HG03103 (cell line): ENCODE measurements around the gene SNX1.

Experiments used
- ATAC-seq: cut with Tn5 transposase; IDR thresholded peaks from one replicate; pipeline ENCODE4 v1.9.1; 2021; ENCODE audit warnings: low read depth; ENCODE audit not compliant: unreplicated experiment

The SNX1 gene

GRCh38 chr15:64144192-64144564 is 48.4 kb downstream of the SNX1 start:
- ATAC-seq, result no peak

GRCh38 chr15:64144565-64145281 is 48.9 kb downstream of the SNX1 start:
- ATAC-seq, result no peak

DNA sequence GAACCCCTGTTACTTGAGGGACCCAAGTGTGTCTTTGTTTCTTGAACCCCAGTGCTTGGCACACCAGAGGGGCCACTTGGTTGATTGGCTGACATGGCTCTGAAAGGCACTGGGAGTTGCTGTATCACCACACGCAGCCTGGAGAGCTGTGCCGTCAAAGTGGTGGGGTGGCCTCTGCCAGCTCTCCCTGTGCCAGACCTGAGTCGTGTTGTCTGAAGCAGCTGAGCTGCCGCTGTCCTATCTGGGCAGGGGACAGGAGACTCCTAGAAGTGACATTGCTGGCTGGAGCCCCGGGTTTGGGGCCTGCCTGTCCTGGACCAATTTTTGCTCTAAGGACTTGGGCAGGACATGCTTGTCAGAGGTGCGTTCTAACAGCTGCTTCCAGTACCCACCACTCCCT is 50.3 kb downstream of the SNX1 start:
- no peak for ATAC-seq

DNA sequence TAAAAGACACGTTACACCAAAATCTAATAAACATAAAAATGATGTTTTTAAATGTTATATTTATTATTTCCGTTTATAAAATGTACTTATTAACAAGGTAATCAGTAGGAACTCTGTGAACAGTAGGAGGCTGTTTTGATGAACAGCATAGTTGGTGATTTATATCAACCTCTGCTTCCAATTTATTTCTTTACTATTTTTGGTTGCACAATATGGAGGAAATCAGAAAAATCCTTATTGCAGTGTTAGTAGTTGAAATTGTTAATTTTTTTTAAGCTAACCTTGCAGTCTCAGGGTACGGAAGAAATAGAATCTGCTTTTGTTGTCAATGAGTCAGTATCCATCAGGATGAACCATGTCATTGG is 50.7 kb downstream of the SNX1 start:
- ATAC-seq, result no peak

DNA sequence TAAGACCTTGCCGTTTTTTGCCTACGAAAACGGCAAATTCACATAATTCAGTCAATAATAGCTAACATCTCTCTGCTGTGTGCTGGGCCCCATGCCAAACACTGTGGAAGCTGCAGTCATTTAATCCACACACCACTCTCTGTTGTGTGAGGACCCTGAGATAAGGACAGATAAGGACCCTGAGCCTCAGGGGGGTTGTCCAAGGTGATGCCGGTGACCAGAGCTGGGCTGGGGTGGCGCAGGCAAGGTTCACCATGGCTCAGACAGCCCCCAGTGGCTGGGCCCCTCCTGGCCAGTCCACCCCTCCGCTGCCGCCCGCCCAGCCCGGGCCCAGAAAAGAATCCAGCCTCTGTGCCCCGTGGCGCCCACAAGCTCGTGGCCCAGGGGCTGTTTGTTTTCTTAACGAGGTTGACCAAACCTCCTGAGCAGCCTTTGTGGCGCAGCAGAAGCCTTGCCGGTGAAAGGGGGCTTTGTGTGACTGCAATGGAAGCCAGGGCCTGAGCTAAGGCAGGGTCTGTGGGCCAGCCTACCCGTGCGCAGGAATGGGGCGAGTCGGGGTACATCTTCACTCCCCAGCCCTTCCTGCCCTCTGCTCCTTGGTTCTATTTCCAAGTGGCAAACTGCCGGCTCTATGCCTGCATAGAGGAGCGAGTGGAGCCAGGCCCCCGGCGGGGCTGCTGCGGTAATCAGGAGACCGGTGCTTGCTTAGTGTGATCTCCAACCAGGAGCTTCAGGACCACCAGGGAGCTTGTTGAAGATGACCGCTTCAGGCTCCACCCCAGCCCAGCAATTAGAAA is 51.3 kb downstream of the SNX1 start:
- no peak for ATAC-seq

DNA sequence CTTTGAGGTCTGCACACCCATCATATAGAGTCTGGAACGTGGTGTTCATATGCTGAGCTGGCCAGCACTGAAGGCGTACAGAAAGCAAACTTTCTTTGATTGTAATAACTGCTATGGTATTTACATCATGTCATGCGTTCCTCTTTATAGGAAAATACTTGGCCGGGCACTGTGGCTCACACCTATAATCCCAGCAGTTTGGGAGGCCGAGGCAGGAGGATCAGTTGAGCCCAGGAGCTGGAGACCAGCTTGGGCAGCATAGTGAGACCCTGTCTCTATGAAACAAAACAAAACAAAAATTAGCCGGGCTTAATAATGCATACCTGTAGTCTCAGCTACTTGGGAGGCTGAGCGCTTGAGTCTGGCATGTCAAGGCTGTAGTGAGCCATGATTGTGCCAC is 52.4 kb downstream of the SNX1 start:
- no peak for ATAC-seq

DNA sequence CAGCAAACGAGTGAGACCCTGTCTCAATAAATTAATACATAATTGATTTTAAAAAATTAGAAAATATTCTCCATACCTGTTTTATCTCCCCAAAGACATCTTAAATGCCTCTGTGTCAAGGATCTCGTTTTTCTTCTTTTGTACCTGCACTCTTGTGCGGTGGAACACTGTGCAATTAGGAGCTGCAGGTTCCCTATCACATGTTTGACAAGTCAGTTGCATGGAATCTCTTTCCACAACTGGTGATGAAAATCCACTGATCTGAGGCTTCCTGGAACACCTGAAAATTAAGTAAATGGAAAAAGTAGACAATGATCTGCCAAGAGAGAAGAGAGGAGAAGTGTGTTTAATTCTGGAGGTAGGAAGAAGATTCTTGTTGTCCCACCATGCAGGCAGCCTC is 52.8 kb downstream of the SNX1 start:
- ATAC-seq, result no peak

DNA sequence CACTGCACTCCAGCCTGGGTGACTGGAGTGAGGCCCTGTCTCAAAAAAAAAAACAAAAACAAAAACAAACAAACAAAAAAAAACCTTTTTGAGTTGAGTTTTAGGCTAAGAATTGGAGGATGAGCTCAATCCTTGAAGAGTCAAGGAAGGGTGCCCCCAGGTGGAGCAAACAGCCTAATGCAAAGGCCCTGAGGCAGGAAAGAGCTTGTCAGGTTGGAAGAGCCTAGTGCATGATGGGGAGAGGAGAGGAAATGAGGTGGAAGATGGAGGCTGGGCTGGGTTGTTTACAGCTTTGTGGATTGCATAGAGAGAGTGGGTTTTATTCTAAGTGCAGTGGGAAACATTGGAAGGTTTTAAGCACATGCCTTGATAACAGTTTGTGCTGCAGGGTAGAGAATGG is 53.6 kb downstream of the SNX1 start:
- no peak for ATAC-seq

- ATAC-seq, result no peak
These were observed 54.3 kb downstream of the SNX1 start for GRCh38 chr15:64149893-64150578.

DNA sequence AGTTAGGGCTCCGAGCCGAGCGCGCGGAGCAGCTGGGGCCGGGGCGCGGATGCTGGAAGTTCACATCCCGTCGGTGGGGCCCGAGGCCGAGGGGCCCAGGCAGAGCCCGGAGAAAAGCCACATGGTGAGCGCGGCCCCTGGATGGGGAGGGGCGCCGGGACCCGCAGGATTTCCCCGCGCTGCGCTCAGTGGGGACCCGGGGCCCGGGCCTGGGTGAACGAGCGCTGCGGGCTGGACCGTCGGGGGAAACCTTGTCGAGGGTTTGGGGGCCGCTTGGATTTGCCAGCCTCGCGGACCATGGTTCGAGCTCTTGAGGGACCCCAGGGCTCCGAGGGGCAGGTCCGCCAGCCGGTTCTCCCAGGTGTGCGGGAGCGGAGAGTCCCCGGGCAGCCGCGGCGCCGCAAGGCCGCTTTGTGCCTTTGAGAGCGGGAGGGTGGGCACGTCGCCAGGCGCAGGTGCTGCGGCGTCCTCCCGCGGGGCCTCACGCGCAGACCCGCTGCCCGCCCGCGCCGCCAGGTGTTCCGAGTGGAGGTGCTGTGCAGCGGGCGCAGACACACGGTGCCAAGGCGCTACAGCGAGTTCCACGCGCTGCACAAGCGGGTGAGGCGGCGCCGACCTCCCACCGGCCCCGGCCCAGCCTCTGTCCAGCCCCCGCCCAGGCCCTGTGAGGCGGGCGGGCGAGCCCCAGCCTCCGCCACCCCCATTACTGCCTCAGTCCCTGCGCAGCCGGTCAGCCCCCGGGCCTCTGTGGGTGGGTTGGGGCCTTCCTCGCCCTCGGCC is 56.1 kb downstream of the SNX1 start, which contains the start of gene SNX22:
Gene SNX22, plus strand, starts transcription at position 5 of the 780 bp plus-strand sequence. Its CDS starts 45 bp downstream, at position 50.
- no peak for ATAC-seq

GRCh38 chr15:64152507-64153387 is 57.0 kb downstream of the SNX1 start:
- ATAC-seq, result no peak

DNA sequence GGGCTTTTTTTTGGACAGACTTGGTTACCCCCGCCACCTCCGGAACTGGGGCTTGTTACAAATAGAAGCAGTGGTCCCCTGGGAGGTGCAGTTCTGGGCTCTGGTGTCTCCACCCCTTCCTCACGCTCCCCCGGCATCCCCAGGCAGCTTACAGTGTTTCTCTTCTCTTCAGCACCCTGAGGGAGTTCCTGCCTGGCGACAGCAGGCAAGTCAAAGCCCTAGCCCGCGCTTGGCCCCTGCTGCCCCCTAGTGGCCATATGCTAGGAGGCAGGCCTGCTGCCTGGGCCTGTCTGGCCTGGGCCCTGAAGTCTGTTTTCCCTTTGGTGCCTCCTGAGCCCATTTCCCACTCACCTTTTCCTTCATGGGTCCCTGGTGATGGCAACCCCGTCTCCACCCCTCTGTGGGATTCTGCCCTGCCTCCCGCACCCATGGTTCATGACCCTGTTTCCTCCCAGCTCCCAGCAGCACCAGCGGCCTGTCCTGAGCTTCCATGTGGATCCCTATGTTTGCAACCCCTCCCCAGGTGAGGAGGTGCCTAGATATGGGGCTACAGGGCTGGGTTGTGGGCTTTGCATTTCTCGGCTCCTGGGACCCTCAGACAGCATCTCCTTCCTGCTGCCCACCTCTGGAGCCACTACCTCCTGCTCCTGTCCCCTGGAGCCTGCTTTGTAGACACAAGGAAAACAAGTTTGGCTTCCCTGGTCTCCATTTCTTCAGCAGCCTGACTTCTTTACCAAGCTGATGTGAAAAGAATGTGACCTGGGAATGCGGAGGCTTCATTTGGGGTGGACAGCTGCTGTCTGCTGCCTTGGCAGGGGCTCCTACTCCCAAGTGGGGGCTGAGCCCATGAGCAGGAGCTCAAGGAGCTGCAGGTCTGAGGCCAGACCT is 57.9 kb downstream of the SNX1 start:
- peak; percentile 48 for ATAC-seq

- no peak for ATAC-seq
These were observed 60.2 kb downstream of the SNX1 start for GRCh38 chr15:64155802-64156651.

- ATAC-seq, result no peak
These were observed 61.0 kb downstream of the SNX1 start for GRCh38 chr15:64156652-64157331.

DNA sequence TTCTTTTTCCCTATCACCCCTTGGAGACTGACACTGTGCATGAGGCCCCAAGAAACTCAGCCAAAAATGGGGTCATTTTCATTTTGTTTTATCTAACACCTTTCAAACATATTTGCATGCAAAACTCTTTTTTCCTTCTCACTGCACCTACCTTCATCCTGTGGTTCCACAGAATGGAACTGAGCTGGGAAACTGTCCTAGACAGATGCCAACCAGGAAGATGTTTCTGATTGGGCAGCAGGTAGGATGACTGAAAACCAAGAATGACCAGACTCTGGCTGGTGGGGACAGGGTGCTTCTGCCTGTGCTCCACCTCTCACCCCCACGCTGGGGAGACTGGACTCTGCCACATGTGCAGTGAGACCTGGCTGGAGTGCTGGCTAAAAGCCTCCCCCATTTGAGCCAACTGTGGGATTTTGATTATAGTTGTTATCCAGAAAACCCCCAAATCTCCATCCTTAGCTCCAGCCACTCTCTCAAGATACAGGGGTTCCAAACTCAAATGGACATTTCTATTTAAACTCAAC is 61.9 kb downstream of the SNX1 start:
- no peak for ATAC-seq

DNA sequence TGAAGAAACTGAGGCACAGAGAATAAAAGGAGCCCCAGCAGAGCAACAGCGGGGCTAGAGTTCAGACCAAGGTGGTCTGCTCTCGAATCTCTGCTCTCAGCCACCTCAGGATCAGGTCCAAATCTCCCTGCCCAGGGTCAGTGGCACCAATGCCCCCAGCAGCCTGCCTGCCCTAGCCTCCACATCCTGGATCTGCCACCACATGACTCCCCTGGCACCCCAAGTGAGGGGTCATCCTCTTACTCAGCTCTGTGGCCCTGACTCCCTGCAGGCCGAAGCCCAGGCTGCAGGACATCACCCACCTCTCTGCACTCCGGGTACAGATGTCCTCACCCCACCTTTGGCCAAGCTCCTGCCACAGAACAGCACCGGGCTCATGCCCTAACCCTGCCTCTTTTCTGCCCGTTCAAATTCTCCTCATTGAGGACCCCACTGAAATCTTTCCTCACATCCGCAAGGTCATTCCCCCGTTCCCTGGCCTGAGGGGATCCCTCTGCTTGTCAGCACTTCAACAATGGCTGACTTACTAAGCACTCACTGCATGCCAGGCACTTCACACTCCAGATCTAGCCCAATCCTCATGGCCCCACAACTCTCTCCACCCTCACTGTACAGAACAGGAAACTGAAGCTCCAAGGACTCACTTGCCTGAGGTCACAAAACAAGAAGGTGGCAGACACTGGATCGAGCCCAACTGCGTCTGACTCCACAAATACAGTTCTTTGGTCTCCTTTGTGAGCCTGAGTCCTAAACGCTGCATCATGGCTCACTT is 62.8 kb downstream of the SNX1 start:
- no peak for ATAC-seq
